Measurements from ENCODE around the gene PTPN21. TPM values are rescaled to one million over a fixed set of nuclear protein-coding genes. Genes with fewer than 3 reads are reported as not detected.
A peak's percentile ranks its signal among the peaks of the same experiment; 100 is the strongest.

Gene PTPN21
- polyA plus RNA-seq (ENCODE audit: insufficient read depth in 1 of 5, insufficient read length in 5 of 5, low replicate concordance in 1 of 5): 10 to 100 TPM; 21.7 to 30.2 (median 24.6) TPM
- long read RNA-seq, donor 1, partial matches to known transcripts: 27 of 32 reads
- long read RNA-seq, donor 1, other reads (novel, unspliced or antisense): 5 of 32 reads
- long read RNA-seq, donor 2, full-length matches to known transcripts: 2 of 2 reads
- long read RNA-seq, donor 2, partial matches to known transcripts: 0 of 2 reads
- long read RNA-seq, donor 2, other reads (novel, unspliced or antisense): 0 of 2 reads
- long read RNA-seq, donor 3, full-length matches to known transcripts: 1 of 1 reads
- long read RNA-seq, donor 3, partial matches to known transcripts: 0 of 1 reads
- long read RNA-seq, donor 3, other reads (novel, unspliced or antisense): 0 of 1 reads
- long read RNA-seq, donor 4: 0 reads
- long read RNA-seq, donor 5, partial matches to known transcripts: 46 of 51 reads
- long read RNA-seq, donor 5, other reads (novel, unspliced or antisense): 5 of 51 reads
- long read RNA-seq, donor 6, partial matches to known transcripts: 55 of 55 reads
- long read RNA-seq, donor 6, other reads (novel, unspliced or antisense): 0 of 55 reads
- long read RNA-seq, donor 7, full-length matches to known transcripts: 1 of 1 reads
- long read RNA-seq, donor 7, partial matches to known transcripts: 0 of 1 reads
- long read RNA-seq, donor 7, other reads (novel, unspliced or antisense): 0 of 1 reads
- long read RNA-seq, donor 8, full-length matches to known transcripts: 1 of 1 reads
- long read RNA-seq, donor 8, partial matches to known transcripts: 0 of 1 reads
- long read RNA-seq, donor 8, other reads (novel, unspliced or antisense): 0 of 1 reads

- DNase-seq: peak; percentile 77
These were observed at the start of gene PTPN21 for GRCh38 chr14:88554457-88555286. TSS of gene PTPN21 (minus strand) at chr14:88555007. CDS start at chr14:88550417, 4,590 bp downstream.

- DNase-seq: no peak
These were observed 49.4 kb upstream of the PTPN21 start for GRCh38 chr14:88604212-88604611.

GRCh38 chr14:88599761-88600439, 45.1 kb upstream of the PTPN21 start:
- DNase-seq: no peak

- no peak for DNase-seq
These were observed 44.5 kb upstream of the PTPN21 start for GRCh38 chr14:88599326-88599725.

GRCh38 chr14:88598097-88598675, 43.4 kb upstream of the PTPN21 start:
- DNase-seq: no peak

GRCh38 chr14:88597601-88598000, 42.8 kb upstream of the PTPN21 start:
- DNase-seq: no peak

- DNase-seq: no peak
These were observed 42.2 kb upstream of the PTPN21 start for GRCh38 chr14:88597038-88597437.

- no peak for DNase-seq
These were observed 37.2 kb upstream of the PTPN21 start for GRCh38 chr14:88592031-88592430.

- DNase-seq: no peak
These were observed 35.4 kb upstream of the PTPN21 start for GRCh38 chr14:88590173-88590572.

- no peak for DNase-seq
These were observed 33.3 kb upstream of the PTPN21 start for GRCh38 chr14:88588081-88588480.

GRCh38 chr14:88584451-88584850, 29.6 kb upstream of the PTPN21 start:
- no peak for DNase-seq

GRCh38 chr14:88576222-88576621, 21.4 kb upstream of the PTPN21 start:
- DNase-seq: no peak

GRCh38 chr14:88572117-88572516, 17.3 kb upstream of the PTPN21 start:
- no peak for DNase-seq

- DNase-seq: no peak
These were observed 13.4 kb upstream of the PTPN21 start for GRCh38 chr14:88568196-88568595.

GRCh38 chr14:88565427-88565826, 10.6 kb upstream of the PTPN21 start:
- no peak for DNase-seq

- DNase-seq: no peak
These were observed 9.0 kb upstream of the PTPN21 start for GRCh38 chr14:88563845-88564244.

- peak; percentile 89 to 90 for DNase-seq
These were observed 8.3 kb upstream of the PTPN21 start, which contains the start of gene ZC3H14 for GRCh38 chr14:88562831-88563686. TSS of gene ZC3H14 (plus strand) at chr14:88563037. CDS start at chr14:88563134, 97 bp downstream.

- no peak for DNase-seq
These were observed 7.7 kb upstream of the PTPN21 start for GRCh38 chr14:88562532-88562830.

- peak; percentile 9 to 29 for DNase-seq
These were observed 5.0 kb upstream of the PTPN21 start for GRCh38 chr14:88559852-88560251.

- no peak for DNase-seq
These were observed 1.8 kb upstream of the PTPN21 start for GRCh38 chr14:88556581-88556980.

Measured in right lung (tissue), 10 donors.